ENCODE measurements around the gene MDM1.

MDM1 gene

GRCh38 chr12:68358532-68359485 lies 26.6 kb upstream of the MDM1 start:
- DNase-seq (ENCODE audit: low read depth in 3 of 3, low spot score in 1 of 3), result peak in 2 of 3 donors; percentile 24 to 31

GRCh38 chr12:68356986-68357385 lies 24.8 kb upstream of the MDM1 start:
- DNase-seq (ENCODE audit: low read depth in 3 of 3, low spot score in 1 of 3), result no peak

DNA sequence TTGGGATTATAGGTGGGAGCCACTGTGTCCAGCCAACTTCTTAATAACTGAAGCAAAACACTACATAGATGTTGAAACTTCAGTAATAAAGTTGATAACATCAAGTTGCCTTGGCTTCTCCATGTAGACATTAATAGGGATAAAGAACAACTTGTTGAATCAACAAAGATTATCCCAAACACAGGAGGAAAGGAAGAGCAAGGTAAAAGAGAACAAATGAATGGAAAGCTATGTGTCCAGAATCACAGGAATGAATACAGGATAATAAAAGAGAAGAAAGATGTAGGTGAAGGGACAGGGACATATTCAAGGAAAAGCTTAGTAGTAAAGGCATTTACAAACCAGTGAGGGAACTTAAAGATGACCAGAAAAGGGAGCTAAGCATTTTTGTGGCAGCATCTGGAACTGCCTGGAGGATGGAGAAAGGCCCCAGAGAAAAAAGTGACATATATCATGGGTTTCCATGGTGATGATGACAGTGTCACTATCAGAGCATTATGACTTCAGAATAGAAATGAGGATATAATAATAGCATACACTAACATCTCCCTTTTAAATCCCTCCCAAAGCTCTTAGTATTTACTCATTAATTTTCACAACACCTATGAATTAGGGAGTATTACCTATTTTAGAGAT lies 24.0 kb upstream of the MDM1 start:
- no peak for DNase-seq (ENCODE audit: low read depth in 3 of 3, low spot score in 1 of 3)

GRCh38 chr12:68354977-68355541 lies 22.9 kb upstream of the MDM1 start:
- DNase-seq (ENCODE audit: low read depth in 3 of 3, low spot score in 1 of 3), result no peak

DNA sequence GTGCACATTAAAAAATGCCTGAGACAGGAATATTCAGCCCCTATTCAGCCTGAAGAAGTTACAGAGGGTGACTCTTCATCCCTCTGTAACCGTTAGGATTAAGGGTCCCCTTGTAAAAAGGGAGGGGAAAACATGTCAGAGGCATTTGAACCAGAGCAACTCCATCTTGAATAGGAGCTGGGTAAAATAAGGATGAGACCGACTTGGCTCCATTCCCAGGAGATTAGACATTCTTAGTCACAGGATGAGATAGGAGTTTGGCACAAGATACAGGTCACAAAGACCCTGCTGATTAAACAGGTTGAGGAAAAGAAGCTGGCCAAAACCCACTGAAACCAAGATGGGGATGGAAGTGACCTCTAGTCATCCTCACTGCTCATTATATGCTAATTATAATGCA lies 19.9 kb upstream of the MDM1 start:
- no peak for DNase-seq (ENCODE audit: low read depth in 3 of 3, low spot score in 1 of 3)

DNA sequence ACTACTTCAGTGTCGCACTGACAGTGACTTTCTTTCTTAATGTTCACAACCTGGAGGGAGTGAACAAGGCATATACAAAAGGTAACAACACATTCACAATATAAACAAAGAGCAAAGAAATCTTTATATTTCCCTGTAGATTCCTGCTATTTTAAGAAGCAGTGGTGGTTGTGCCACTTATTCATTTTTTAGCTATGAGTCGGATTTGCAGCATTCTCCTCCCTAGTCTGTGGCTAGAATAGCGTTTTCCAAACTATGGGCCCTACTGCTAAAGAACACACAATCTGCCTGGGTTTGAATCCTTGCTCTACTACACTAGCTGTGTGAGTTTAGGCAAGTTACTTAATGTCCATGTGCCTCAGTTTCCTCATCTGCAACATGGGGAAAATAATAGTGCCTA lies 18.6 kb upstream of the MDM1 start:
- DNase-seq (ENCODE audit: low read depth in 3 of 3, low spot score in 1 of 3), result no peak

- DNase-seq (ENCODE audit: low read depth in 3 of 3, low spot score in 1 of 3), result no peak
These were observed 17.9 kb upstream of the MDM1 start for GRCh38 chr12:68349921-68350606.

- no peak for DNase-seq (ENCODE audit: low read depth in 3 of 3, low spot score in 1 of 3)
These were observed 17.1 kb upstream of the MDM1 start for GRCh38 chr12:68349220-68349621.

DNA sequence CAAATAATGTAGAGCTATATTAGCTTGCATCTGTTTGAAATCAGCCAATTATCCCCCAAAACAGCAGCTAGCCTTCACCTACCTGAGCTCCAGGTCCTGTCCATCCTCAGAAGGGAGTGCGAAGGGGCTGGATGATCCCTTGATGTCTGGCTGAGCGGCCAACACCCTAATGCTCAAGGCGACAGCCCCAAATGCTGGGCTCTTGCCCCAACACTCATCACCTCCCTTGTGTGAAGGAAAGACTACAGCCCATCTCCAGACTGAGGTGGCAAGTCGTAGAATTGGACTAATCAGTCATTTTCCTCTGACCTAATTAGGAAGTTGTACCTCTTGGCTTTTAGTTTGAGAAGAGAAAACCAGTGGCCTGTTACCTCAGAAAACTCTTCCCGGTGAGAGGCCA lies 16.3 kb upstream of the MDM1 start:
- no peak for DNase-seq (ENCODE audit: low read depth in 3 of 3, low spot score in 1 of 3)

DNA sequence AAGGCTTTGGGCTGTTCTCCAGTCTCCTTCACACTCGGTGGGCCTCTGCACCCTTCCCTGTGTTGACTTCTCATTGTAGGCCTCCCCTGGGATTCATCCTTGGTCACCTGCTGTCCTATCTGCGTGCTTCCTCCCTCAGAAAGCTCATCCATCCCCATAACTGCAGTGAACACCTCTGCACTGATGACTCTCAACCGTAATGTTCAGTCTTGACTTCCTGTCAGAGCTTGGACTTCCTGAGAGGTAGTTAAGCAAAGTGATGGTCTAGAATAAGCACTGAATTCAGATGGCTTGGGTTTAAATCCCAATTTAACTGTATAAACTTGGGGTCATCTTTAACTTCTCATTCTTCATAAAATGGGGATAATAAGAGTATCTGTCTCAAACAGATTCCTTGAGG lies 13.6 kb upstream of the MDM1 start:
- no peak for DNase-seq (ENCODE audit: low read depth in 3 of 3, low spot score in 1 of 3)

- no peak for DNase-seq (ENCODE audit: low read depth in 3 of 3, low spot score in 1 of 3)
These were observed 12.0 kb upstream of the MDM1 start for GRCh38 chr12:68344126-68344525.

DNA sequence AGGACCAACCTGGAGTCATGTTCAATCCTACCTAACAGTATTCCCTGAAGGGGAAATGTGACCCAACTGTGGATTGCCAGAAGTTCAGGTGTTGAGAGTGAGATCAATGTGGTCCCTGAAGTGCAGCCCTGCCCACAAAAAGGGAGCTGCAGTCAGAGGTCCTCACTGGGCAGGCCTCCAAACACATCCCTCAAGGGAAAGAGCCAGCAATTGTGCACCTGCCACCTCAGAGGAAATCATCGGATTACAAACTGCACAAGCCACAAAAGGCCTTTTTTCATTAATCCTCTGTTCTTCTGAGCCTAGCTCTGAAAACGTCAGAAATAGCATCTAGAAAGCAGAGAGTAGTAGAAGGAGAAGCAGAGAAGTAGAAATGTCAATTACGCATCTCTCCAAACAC lies 10.8 kb upstream of the MDM1 start:
- DNase-seq (ENCODE audit: low read depth in 3 of 3, low spot score in 1 of 3), result no peak

DNA sequence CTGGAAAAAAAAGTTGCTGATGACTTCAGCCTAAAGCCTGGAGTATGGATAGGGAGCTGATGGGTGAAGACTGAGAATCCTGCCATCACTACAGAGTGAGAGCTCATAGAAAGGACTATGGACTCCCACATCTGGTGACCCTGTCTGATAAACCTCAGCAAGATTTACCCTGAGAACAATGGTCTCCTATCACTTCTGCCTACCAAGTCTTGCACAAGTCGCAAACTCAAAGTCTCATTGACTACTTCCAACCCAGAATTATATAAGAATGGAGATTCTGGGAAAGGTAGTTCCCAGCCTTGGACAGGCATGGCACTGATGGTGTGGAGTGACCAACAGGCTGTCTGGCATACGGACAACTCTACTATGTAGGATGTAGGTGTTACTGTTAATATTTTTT lies 9.7 kb upstream of the MDM1 start:
- no peak for DNase-seq (ENCODE audit: low read depth in 3 of 3, low spot score in 1 of 3)

DNA sequence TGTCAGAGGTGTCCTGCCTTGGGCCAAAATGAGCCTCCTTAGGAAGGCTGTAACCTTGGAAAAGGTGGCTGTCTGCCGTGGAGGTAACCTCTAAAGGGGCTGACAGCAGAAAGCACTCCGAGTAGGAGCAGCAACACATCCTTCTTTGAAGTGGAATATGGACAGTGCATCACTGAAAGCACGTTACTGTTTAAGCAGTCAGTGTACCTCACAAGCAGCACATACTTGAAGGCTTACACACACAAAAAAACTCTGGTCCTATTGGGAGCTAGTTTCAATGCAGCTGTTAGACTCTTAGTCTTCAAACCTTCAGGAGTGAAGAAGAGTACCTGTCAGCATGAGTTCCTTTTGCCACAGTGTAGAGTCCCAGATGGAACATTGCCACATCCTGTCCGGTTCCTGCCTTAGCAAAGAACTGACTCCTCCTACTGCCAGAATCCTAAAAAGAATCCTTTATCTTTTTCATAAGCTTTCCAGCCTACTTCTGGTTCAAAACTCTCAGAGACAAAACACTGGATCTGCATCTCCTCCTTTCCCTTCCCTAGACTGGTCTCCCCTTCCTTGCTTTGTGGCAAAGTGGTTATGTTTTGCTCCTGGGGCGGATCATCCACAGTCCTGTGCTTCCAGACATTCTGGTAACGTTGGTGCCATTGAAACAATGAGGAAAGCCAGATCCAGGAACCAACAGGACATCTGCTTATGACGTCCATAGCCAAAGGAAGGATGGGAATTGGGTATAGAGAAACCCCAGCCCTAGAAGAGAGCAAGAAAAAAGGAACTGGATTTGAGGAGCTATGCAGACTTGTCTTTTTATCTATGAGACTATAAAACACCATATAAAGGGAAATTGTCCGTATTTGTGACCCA lies 8.5 kb upstream of the MDM1 start:
- no peak for DNase-seq (ENCODE audit: low read depth in 3 of 3, low spot score in 1 of 3)

DNA sequence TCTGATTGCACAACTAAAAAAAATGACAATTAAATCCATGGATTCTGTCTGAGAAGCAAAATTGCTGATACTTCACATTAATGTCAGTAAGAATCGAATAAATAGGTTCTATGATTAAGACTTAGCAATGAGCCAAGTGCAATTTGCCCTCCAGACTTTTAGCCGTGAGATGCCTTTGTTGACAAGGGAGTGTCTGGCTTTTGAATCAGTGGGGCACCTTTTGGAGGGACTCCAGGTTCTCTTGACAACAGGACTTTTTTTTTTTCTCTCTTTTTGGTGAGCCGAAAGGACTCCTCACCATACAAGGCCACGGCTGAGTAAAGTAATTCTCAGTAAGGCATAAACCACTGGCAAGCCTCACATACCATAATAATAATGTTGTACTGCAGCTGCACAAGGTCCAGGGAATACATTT lies 4.7 kb upstream of the MDM1 start:
- DNase-seq (ENCODE audit: low read depth in 3 of 3, low spot score in 1 of 3), result no peak

GRCh38 chr12:68335462-68335861 lies 3.3 kb upstream of the MDM1 start:
- DNase-seq (ENCODE audit: low read depth in 3 of 3, low spot score in 1 of 3), result no peak

GRCh38 chr12:68334132-68334531 lies 2.0 kb upstream of the MDM1 start:
- no peak for DNase-seq (ENCODE audit: low read depth in 3 of 3, low spot score in 1 of 3)

- DNase-seq (ENCODE audit: low read depth in 3 of 3, low spot score in 1 of 3), result no peak
These were observed 817 bp upstream of the MDM1 start for GRCh38 chr12:68332728-68333630.

GRCh38 chr12:68331500-68331868 lies 678 bp downstream of the MDM1 start:
- DNase-seq (ENCODE audit: low read depth in 3 of 3, low spot score in 1 of 3), result no peak

- DNase-seq (ENCODE audit: low read depth in 3 of 3, low spot score in 1 of 3), result no peak
These were observed 4.3 kb downstream of the MDM1 start for GRCh38 chr12:68327896-68328295.
